HG02642 (cell line): ENCODE results near the gene DHRS2.

Source experiments
- ATAC-seq: cut with Tn5 transposase; IDR thresholded peaks from one replicate; pipeline ENCODE4 v1.9.1; 2021; ENCODE audit warnings: mild to moderate bottlenecking; ENCODE audit not compliant: unreplicated experiment, poor library complexity

The DHRS2 gene

DNA sequence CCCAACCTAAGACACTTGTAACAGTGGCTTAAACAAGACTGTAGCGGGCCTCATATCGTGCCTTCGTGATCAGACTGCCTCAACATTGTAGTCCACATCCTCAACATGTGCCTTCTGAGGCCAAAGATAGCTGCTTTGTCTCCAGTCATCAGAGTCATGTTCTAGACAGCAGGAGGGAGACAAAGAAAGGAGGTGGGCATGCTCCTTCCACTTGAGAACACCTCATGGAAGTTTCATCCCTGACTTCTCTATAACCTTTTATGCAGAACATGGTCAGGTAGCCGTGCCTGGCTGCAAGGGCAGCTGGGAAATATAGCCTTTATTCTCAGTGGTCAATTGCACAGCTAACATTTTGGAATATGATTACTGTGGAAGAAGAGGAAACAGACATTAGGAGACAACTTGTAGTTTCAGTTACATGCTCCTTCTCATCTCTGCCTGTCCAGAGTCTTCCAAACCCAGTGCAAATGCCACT is 25.3 kb upstream of the DHRS2 start:
- no peak for ATAC-seq

GRCh38 chr14:23612354-23612732 is 23.8 kb upstream of the DHRS2 start:
- no peak for ATAC-seq

DNA sequence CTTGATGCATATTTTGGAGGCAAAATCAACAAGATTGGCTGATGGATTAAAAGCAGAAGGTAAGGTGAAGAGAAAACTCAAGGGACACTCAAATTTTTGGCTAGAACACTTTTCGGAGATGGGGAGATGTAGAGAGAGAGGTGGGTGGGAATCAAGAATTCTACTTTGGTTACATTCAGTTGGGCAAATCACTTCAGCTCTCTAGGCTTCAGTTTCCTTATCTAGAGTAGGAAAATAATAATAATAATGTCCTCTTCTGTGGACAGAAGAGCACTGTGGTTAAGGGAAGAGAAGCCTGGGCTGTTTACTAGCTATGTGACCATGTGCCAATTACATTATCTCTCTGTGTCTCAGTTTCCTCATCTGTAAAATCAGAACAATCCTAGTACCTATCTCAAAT is 23.4 kb upstream of the DHRS2 start:
- ATAC-seq = no peak

DNA sequence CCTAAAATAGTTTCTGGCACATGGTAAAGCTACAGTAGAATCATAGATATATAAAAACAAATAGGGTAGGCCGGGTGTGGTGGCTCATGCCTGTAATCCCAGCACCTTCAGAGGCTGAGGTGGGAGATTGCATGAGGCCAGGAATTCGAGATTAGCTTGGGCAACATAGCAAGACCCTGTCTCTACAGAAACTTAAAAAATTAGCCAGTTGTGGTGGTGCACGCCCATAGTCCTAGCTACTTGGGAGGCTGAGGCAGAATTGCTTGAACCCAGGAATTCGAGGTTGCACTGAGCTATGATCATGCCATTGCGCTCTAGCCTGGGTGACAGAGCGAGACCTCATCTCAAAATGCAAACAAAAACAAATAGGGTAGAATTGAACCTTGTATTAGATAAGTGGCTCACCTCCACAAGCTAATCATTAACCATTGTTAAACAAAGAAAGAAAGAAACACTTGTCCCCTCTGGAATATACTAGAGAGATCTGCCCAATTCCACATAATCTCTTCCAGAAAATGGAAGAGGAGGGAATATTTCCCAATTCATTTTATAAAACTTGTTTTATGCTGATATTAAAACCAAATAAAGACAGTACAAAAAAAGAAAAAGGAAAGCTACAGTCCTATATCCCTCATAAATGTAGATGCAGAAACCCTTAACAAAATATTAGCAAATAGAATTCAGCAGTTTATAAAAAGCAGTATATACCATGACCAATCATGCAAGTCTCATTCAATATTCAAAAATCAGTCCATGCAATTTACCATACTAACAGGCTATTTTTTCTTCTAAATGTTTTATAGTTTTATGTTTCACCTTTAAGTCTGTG is 22.7 kb upstream of the DHRS2 start:
- no peak for ATAC-seq

- ATAC-seq = no peak
These were observed 21.8 kb upstream of the DHRS2 start for GRCh38 chr14:23614395-23614828.

DNA sequence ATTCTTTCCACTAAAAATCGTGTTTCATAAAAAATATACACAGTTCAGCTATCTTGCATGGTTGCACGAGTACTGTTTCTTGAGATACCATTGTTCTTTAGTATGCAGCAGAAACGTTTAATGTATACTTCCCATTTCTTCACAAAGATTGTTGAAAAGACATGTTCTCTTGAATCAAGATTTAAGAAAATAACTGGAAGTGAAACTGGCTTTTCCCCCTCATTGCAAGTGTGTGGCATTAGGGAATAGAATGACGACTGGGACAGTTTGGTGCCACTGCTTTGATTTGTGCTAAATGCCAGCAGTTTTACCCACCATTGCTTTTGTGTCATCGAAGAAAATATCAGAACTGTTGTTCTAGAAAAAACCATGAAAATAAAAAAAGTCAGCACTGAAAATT is 20.3 kb upstream of the DHRS2 start:
- ATAC-seq = no peak

DNA sequence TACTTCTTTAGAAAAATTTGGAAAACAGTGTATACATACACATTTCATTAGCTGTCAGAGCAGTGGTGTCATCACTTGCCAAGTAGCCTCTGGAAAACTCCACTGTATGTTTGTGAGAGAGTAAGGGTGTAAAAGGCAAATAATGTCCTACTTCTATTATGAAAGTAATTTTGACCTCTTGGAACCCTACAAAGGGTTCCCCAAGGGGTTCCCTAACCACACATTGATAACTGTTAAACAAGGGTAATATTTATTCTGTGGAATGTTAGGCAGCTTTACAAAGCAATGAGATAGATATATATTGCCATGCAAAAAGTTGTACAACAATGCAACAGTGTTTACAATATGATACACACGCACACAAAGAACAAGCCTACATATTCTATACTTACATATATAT is 18.6 kb upstream of the DHRS2 start:
- ATAC-seq = no peak

GRCh38 chr14:23618415-23618988 is 17.7 kb upstream of the DHRS2 start:
- no peak for ATAC-seq

GRCh38 chr14:23620177-23620702 is 15.9 kb upstream of the DHRS2 start:
- ATAC-seq = no peak

DNA sequence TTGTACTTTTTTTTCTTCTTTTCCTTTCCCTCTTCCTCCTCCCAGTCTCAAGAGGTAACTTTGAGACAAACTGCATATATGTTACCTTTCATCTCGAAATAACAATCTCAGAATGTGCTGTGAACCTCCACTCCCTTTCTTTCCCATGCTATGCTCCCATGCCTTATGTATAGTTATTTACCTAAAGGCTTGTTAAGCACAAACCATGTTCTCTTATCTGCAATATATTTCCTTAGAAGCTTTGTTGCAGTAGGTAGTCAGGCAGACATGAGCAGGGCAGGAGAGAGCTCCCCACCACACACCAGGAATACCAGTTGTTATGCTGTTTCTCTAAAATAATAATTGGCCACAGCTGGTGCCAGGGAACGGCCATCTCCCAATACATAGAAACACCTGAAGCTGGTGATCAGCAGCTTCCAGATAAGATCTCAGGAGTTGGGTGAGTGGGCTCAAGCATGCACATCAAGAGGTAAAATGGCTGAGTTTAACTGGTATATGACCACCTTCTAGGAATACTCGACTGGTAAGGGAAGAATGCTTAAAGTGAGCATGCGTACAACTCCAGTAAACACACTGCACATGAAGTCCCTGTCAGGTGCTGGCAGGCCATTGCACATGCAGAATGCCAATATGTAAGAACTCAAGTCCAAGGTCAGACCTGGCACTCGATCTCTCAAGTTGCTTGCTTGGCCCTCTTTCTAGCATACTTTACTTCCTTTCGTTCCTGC is 14.8 kb upstream of the DHRS2 start:
- no peak for ATAC-seq

DNA sequence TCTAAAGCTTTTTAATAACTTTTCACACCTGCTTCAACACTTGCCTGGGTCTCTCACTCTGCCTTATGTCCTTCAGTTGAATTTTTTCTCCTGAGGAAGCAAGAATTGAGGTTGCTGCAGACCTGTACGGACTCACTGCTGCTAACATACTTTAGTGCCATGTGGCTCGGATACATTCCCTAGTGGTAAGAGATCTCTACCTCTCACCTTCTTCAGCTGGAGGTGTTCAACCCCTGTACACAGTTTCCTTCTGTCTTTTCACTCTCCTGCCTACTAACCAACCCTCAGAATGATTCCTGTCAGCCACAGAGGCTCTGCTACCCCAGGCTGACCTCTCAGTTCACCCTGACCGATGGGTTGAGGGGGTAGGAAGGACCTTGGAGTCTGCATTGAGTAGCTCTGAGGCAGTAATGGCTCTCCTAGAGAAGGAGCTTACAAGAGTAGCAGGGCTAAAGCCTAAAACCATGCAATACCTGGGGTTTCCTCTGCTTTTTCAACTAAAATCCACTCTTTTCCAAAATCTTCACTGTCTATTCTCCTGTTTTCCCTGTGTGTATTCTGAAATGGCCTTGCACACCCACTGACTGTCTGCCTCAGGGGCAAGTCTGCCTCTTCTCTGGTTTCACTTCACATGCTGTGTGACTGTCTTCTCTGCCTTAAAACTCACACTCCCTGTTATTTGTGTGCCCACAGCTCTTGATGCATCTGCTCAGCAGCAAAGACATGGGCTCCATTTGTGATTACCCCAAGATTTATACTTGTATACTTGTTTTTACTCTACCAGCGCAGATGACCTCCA is 14.0 kb upstream of the DHRS2 start:
- no peak for ATAC-seq

DNA sequence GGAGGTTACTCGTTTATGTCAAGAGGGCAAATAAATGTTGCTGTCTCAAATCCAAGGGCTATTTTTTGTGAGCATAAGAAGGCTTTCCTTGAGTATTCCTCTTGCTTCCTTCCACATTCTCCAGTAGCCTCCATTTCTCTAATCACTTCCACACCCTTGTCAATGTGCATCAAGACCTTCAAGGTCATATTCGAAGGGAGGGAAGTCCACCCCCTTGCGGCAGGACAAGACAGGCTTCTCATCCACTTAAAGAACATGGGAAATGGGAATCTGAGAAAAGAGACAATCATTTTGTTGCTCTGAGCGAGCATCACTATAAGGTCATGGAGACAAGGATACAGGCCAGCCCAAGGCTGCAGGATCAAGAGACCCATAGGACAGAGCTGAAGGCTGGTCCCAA is 13.2 kb upstream of the DHRS2 start:
- ATAC-seq = no peak

DNA sequence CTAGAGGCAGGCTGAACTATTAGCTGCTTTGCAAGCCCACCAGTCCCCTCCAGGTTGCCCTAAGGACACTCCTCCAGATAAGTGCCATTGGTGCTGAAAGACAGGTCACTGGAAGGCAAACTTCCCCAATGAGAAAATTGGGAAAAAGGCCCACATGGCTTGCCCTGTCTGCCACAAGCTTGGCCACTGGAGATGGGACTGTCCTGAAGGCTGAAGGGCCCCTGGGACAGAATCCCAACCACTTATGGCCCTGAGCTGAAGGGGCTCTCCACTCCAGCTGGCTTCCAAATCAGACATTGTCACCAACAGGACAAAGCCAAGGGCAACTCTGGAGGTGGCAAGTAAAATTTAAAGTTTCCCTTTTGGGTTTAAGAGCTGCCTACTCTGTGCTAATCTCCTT is 12.2 kb upstream of the DHRS2 start:
- no peak for ATAC-seq

DNA sequence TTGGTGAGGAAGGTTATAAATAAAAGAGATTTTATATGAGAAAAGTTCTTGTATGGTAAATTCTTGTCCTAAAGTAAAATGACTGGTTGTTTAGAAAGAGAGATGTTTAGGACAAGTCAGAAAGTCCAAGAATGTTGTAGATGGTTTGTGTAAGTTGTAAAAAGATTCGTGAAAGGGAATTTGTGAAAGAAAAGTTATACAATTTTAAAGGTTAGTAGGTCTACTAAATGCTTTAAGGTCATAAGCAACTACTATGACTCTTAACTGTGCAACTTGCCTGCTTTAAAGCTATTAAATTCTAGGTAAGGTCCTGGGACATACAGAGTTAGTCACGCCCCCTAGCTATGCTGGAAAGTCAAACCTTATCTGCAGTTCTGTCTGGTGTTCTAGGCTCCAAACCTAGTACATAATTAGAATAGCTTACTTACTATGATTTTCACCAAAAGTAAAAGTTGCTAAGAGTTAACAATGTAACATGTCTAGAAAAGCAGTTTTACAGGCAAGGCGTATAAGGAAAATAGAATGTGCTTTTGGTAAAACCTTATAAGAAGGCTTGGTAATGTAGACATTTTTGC is 11.2 kb upstream of the DHRS2 start:
- ATAC-seq = no peak

DNA sequence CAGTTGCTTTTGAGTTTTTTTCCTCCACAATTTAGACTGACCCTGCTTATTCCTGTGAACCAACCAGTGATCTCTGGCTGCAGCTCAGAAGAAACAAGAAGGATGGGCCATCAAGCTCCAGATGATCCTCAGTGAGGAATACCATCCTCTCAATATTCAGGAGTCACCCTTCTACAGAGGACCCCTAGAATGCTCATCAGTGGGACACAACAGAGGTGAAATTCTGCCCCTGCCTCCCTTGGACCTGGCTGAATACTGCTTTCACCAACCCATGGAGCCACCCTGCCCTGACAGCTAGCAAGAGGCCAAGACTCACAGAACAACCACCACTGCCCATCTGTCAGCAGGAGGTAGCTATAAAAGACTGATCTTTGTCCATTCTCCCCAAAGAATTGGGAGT is 9.2 kb upstream of the DHRS2 start:
- ATAC-seq = no peak

DNA sequence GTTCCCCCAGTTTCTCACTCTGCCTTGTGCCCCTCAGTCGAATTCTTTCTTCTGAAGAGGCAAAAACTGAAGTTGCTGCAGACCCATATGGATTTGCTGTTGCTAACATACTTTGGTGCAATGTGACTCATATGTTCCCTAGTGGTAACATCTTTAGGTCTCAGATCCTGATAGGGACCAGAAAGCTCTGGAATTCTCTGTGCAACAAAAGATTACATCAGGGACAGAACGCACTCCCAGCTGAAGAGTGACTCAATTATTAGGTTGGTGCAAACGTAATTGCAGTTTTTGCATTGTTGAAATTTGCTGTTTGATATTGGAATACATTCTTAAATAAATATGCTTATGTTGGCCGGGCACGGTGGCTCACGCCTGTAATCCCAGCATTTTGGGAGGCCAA is 8.2 kb upstream of the DHRS2 start:
- ATAC-seq = no peak

GRCh38 chr14:23629204-23629603 is 7.0 kb upstream of the DHRS2 start:
- no peak for ATAC-seq

DNA sequence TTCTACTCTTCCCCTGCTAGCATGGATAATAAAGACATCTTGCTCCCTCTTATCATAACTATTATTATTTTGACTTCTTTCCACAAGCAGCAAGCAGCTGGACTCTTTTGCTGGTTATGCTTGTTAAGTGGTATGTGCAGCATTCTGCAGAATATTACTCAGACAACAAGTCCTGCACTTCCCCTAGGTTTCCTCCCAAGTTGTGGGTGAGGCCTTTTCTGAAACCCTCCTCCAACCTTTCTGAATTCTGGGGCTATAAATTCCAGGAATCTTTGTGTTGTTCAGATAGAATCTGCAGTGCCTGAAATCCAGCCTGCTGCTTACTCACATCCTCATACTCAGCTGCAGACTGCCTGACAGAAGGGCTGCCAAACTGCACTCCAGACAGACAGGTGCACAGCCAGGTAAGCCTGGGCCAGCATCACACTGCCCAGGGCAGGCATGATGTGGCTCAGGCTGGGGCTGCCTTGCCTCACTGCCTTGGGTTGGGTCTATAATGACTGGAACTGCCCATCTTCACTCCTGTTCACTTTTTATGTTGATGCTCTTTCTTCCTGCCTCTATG is 6.2 kb upstream of the DHRS2 start:
- ATAC-seq = no peak

DNA sequence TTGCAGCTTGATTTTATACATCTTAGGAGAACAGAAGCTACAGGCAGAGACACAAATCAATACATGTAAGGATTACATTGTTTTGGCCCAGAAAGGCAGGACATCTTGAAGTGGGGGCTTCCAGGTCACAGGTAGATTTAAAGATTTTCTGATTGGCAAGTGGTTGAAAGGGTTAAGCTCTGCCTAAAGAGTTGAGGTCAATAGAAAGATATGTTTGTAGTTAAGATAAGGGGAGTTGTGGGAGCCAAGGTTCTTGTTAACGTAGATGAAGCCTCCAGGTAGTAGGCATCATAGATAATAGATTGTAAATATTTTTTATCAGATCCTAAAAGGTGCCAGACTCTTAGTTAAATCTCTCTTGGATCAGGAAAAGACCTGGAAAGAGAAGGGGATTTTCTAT is 5.5 kb upstream of the DHRS2 start:
- no peak for ATAC-seq

- ATAC-seq = no peak
These were observed 4.9 kb upstream of the DHRS2 start for GRCh38 chr14:23631234-23631633.
